HG03103 (cell line): ENCODE data around the gene LDLRAD4.

Experiments
- ATAC-seq: cut with Tn5 transposase; IDR thresholded peaks from one replicate; pipeline ENCODE4 v1.9.1; 2021; ENCODE audit warnings: low read depth; ENCODE audit not compliant: unreplicated experiment

Gene LDLRAD4

GRCh38 chr18:13629841-13630715, 411.5 kb downstream of the LDLRAD4 start:
- peak; percentile 73 for ATAC-seq

- no peak for ATAC-seq
Measured at GRCh38 chr18:13630716-13631268, 412.2 kb downstream of the LDLRAD4 start.

DNA sequence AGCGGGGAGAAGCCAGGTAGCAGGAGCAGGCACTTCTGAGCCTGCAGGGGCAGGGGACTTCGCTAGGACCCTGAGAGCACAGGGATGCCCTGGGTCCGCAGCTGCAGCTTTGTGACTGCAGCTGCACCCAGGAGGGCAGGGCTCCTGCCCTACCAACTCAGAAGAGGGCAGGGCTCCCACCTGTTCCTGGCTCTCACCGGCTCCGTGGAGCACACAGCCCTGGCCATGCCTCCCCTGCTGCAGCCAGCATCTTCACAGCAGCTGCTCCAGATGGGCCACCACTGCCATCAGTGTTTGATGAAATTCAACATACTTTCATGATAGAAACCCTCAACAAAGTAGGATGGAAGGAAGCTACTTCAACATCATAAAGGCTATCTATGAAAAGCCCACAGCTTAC, 415.1 kb downstream of the LDLRAD4 start:
- no peak for ATAC-seq

GRCh38 chr18:13635046-13635445, 416.5 kb downstream of the LDLRAD4 start:
- no peak for ATAC-seq

- ATAC-seq = no peak
Measured at GRCh38 chr18:13638719-13639595, 420.4 kb downstream of the LDLRAD4 start.

DNA sequence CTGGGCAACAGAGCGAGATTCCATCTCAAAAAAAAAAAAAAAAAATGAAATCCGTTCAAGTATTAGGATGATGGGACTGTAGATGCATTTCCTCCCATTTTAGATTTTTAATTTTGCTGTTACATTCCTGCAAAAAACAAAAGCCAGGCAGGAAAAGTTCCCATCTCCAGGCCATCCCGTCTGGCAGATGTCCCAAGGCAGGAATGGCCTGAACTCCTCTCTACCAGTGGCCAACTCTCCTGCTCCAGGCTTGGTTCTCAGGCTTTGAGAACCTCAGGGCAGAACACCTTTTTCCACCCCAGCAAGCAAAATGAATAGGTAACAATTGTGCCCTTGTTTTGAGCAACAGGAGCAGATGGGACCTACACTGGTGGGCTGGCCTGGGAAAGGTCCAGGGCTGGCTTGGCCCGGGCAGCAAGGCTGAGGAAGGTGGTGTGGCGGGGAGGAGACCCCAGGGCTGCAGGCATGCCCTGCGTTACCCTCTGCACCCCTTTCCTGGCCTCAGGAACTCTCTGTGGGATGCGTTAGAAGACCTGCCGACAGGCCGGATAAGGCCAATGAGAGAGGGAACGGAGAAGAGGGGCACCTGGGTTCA, 421.8 kb downstream of the LDLRAD4 start:
- ATAC-seq = no peak

GRCh38 chr18:13641551-13642439, 423.2 kb downstream of the LDLRAD4 start:
- no peak for ATAC-seq

DNA sequence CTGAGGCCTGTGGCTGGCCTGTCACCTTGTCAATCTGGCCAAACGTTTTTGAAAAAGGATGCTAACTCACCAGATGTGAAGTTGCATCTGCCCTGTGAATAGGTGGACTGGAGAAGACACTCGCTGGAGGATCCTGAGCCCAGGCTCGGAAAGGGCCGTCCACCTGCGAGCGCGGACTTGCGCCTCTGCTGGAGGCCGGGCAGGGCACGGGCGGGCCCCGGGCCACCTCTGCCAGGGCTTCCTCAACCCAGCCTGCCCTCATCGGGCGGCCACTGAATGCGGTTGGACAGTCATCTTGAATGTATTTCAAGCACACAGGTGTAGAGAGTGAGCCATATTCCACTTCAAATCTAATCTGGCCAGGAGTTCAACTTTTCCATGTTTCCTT, 423.9 kb downstream of the LDLRAD4 start:
- ATAC-seq = no peak

GRCh38 chr18:13643261-13643751, 424.7 kb downstream of the LDLRAD4 start:
- ATAC-seq = no peak

DNA sequence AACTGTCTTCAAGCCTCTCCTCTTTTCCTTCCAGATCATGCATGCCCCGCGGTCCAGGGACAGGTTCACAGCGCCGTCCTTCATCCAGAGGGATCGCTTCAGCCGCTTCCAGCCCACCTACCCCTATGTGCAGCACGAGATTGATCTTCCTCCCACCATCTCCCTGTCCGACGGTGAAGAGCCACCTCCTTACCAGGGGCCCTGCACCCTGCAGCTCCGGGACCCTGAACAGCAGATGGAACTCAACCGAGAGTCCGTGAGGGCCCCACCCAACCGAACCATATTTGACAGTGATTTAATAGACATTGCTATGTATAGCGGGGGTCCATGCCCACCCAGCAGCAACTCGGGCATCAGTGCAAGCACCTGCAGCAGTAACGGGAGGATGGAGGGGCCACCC, 426.5 kb downstream of the LDLRAD4 start:
- no peak for ATAC-seq

- ATAC-seq = no peak
Measured at GRCh38 chr18:13646633-13647032, 428.1 kb downstream of the LDLRAD4 start.

DNA sequence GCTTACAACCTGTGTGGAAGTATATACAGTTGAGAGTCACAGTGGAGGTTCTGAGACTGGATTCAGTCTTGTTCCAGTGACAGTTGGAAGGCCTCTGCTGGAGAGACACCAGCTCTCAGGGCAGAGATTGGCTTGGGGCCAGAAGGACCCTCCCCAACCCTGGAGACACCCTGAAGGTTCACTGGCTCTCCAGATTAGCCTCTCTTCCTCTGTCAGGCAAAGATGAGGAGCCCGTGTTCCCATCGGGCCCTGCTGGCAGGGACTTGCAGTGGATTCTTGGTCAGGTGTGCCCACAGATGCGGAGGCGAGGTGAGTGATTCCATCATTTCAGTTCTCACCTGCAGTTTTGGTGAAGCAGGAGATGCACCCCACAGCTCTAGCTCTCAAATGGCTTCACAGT, 429.2 kb downstream of the LDLRAD4 start:
- no peak for ATAC-seq

- ATAC-seq = no peak
Measured at GRCh38 chr18:13649397-13650390, 431.1 kb downstream of the LDLRAD4 start.

DNA sequence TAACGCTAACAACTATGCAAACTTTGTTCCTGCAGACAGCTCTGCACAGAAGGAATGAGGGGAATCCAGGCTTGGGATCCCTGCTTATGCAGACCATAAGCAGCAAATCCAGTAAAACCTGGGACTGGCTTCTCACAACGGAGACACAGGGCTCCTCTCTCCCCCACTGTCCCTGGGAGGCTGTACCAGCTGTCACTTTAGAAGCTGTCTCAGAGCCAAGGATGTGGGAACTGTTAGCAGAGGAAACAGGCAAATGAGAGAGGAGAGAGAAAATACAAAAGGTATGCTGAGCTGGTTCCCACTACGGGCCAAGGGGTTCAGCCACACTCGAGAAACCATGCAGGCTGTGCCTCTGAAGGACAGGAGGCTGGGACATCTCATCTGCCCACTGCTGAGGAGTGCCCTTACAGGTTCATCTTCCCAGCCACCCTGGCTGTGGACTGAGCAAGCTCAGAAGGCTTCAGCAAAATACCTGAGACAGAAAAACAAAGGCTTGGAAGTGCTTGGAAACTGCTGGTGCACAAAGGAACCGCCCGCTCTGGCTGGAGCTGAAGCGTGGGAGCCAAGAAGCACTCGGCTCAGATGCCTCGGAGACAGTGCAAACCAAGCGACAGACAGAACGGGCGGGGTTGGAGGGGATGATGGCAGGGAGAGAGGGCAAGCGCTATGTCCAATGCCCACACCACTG, 435.3 kb downstream of the LDLRAD4 start:
- ATAC-seq = no peak

DNA sequence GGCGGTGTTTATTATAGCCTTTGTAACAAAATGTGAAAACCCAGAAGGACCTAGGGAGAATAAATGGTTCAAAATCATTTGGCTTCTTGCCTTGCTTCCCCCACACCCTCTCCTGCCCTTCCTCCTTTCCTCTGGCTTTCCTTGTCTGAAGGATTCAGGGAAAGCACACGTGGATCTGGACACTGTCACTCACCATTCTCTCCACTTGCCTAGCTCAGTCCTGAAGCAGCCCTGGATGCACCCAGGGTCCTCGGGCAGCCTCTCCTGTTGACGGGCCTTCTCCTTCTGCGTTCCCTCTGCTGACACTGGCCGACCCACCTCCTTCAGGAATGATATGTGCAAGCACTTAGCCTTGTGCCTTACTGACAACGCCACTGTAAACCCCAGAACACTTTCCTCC, 439.4 kb downstream of the LDLRAD4 start:
- ATAC-seq = no peak

DNA sequence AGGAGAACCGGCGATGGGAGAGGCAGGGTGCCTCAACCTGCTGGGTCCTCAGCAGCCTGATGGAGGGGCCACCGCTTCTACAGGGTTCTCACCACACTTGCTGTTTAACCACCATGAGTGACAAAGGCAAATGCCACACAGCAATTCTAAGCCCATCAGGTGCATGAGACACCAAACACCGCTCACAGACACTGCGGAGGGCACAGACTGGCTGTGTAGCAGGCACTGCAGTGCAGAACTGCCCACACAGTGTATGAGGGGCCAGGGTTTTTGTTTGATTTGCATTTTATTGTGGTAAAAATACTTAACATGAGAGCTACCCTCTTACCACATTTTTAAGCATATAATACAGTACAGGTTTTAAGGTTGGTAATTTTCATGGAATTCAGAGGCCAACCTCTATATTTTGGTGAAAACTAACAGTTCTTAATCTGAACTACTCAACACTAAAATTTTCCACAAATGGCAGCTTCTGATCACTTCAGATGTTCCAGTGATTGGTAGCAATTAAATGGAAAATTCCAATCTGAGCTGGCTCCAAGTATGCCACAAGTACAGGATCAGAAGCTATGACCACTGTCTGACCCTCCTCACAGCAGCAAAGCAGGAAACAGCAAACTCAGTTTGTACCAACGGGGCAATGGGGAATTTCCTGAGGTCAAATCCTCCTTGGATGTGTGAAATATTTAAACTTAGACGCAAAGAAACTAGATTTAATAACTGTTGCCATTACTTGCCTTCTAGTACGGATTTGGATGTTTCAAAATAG, 440.1 kb downstream of the LDLRAD4 start:
- ATAC-seq = no peak

GRCh38 chr18:13660510-13660909, 441.9 kb downstream of the LDLRAD4 start:
- ATAC-seq = no peak
